CD14-positive monocyte (primary cell): Measurements from ENCODE around the gene PXMP4. TPM values are rescaled to one million over a fixed set of nuclear protein-coding genes. Genes with fewer than 3 reads are reported as not detected.

ENCODE experiments used
- DNase-seq, 3 donors: peaks; one replicate each; pipeline ENCODE4 v3.0.0-alpha.2; 2011 to 2022
- H2AFZ ChIP-seq: 2 replicates; pipeline ENCODE4 v1.6.0; 2012; ENCODE audit warnings: mild to moderate bottlenecking, low read depth, low read length, inconsistent platforms; ENCODE audit not compliant: insufficient read depth, poor library complexity, severe bottlenecking
- H3K27ac ChIP-seq, 2 donors: 1 replicate in 1 of 2; 2 replicates in 1 of 2; pipeline ENCODE4 v1.5.1; 2012 to 2013; ENCODE audit warnings: low read length in 2 of 2, control low read depth in 1 of 2, inconsistent platforms in 1 of 2, low read depth in 1 of 2, mild to moderate bottlenecking in 1 of 2
- H3K27me3 ChIP-seq, 2 donors: one replicate each; pipeline versions ENCODE4 v1.6.0 to v1.6.1; 2011 to 2013; ENCODE audit warnings: low read length in 2 of 2; ENCODE audit not compliant: control insufficient read depth in 2 of 2, insufficient read depth in 2 of 2
- H3K36me3 ChIP-seq, 2 donors: replicated peaks in 1 of 2; 1 replicate in 1 of 2; 2 replicates in 1 of 2; pipeline versions ENCODE4 v1.5.1 to v1.6.1; 2012 to 2013; ENCODE audit warnings: low read length in 2 of 2, control low read depth in 1 of 2, inconsistent platforms in 1 of 2, mild to moderate bottlenecking in 1 of 2; ENCODE audit not compliant: insufficient read depth in 2 of 2, control insufficient read depth in 1 of 2
- H3K4me1 ChIP-seq, 2 donors: 1 replicate in 1 of 2; 2 replicates in 1 of 2; pipeline versions ENCODE4 v1.5.1 to v1.6.1; 2012 to 2013; ENCODE audit warnings: low read length in 2 of 2, control low read depth in 1 of 2, inconsistent platforms in 1 of 2, mild to moderate bottlenecking in 1 of 2, moderate library complexity in 1 of 2; ENCODE audit not compliant: insufficient read depth in 2 of 2, control insufficient read depth in 1 of 2
- H3K4me2 ChIP-seq: replicated peaks from 2 replicates; pipeline ENCODE3; 2012; ENCODE audit warnings: low read length, moderate library complexity, mild to moderate bottlenecking; ENCODE audit not compliant: poor library complexity, severe bottlenecking; ENCODE audit errors: extremely low read depth
- H3K4me3 ChIP-seq, 3 experiments: fragments of 200-600 bp in 1 of 3; sonication (generic) in 1 of 3; replicated peaks in 1 of 3; 1 replicate in 2 of 3; 2 replicates in 1 of 3; pipeline ENCODE4 v1.5.1; 2011 to 2013; ENCODE audit warnings: low read length in 3 of 3, mild to moderate bottlenecking in 3 of 3, control low read depth in 2 of 3, low read depth in 2 of 3, inconsistent platforms in 1 of 3, moderate library complexity in 1 of 3
- H3K79me2 ChIP-seq: 2 replicates; pipeline ENCODE4 v1.6.0; 2012; ENCODE audit warnings: mild to moderate bottlenecking, control low read depth, inconsistent platforms, low read length, moderate library complexity; ENCODE audit not compliant: insufficient read depth
- H3K9ac ChIP-seq: 2 replicates; pipeline ENCODE4 v1.6.0; 2017; ENCODE audit warnings: low read length, mild to moderate bottlenecking; ENCODE audit not compliant: insufficient read depth, poor library complexity, severe bottlenecking
- H3K9me3 ChIP-seq, 2 donors: replicated peaks in 1 of 2; 1 replicate in 1 of 2; 2 replicates in 1 of 2; pipeline versions ENCODE4 v1.5.1 to v1.6.1; 2012 to 2013; ENCODE audit warnings: low read length in 2 of 2, control low read depth in 1 of 2; ENCODE audit not compliant: control insufficient read depth in 1 of 2, insufficient read depth in 1 of 2
- H4K20me1 ChIP-seq: 2 replicates; pipeline ENCODE4 v1.6.0; 2012; ENCODE audit warnings: mild to moderate bottlenecking, low read length, control low read depth, moderate library complexity; ENCODE audit not compliant: insufficient read depth
- H3K27ac Mint-ChIP-seq, 7 donors: one replicate each; pipeline ENCODE4 v1.8.0; 2020; ENCODE audit warnings: mild to moderate bottlenecking in 7 of 7, mixed read lengths in 7 of 7, moderate library complexity in 6 of 7, inconsistent platforms in 2 of 7
- H3K27me3 Mint-ChIP-seq, 3 donors: one replicate each; pipeline ENCODE4 v1.8.0; 2021 to 2022; ENCODE audit warnings: low read depth in 3 of 3, mild to moderate bottlenecking in 3 of 3, mixed read lengths in 3 of 3, moderate library complexity in 3 of 3, inconsistent platforms in 1 of 3
- H3K36me3 Mint-ChIP-seq, 2 donors: one replicate each; pipeline ENCODE4 v1.8.0; 2020; ENCODE audit warnings: mixed read lengths in 2 of 2, inconsistent platforms in 1 of 2, mild to moderate bottlenecking in 1 of 2
- H3K4me1 Mint-ChIP-seq: one replicate; pipeline ENCODE4 v1.8.0; 2020; ENCODE audit warnings: mild to moderate bottlenecking, mixed read lengths
- H3K4me3 Mint-ChIP-seq, 2 donors: one replicate each; pipeline ENCODE4 v1.8.0; 2020; ENCODE audit warnings: mild to moderate bottlenecking in 2 of 2, mixed read lengths in 2 of 2, moderate library complexity in 1 of 2
- H3K9me3 Mint-ChIP-seq, 7 donors: one replicate each; pipeline ENCODE4 v1.8.0; 2020 to 2022; ENCODE audit warnings: mixed read lengths in 7 of 7, mild to moderate bottlenecking in 6 of 7, moderate library complexity in 6 of 7, inconsistent platforms in 2 of 7
- WGBS: methylation state at CpG from one replicate; pipeline ENCODE4 v1.1.5; 2013; ENCODE audit warnings: missing lambda C conversion rate; ENCODE audit not compliant: insufficient coverage; 5-methylcytosine and 5-hydroxymethylcytosine counted together
- intact Hi-C, 2 donors: fragments of 100-400 bp; cut with micrococcal nuclease; formaldehyde crosslinking; loops; one replicate each; pipeline versions ENCODE4 v1.15.0 to v1.15.1; 2023
- polyA plus RNA-seq, 3 donors: library from polyadenylated mRNA; depleted of rRNA in 1 of 3; unstranded in 2 of 3; stranded (reverse) in 1 of 3; fragments of 300-500 nt in 2 of 3; fragments of >200 nt in 1 of 3; fragmentation: Illumina TruSeq in 2 of 3; gene quantifications; 1 replicate in 2 of 3; 2 replicates in 1 of 3; pipeline ENCODE4 v1.2.3, GENCODE V29; 2012 to 2021
- TF ChIP-seq, protein P1 (sequence below): fragments of 200-600 bp; IDR thresholded peaks from one replicate; pipeline ENCODE4 v1.8.0; 2022; ENCODE audit warnings: antibody characterized with exemption, mild to moderate bottlenecking

Gene PXMP4
- polyA plus RNA-seq, 3 donors: 4.9 to 11.4 (median 9.0) TPM

DNA sequence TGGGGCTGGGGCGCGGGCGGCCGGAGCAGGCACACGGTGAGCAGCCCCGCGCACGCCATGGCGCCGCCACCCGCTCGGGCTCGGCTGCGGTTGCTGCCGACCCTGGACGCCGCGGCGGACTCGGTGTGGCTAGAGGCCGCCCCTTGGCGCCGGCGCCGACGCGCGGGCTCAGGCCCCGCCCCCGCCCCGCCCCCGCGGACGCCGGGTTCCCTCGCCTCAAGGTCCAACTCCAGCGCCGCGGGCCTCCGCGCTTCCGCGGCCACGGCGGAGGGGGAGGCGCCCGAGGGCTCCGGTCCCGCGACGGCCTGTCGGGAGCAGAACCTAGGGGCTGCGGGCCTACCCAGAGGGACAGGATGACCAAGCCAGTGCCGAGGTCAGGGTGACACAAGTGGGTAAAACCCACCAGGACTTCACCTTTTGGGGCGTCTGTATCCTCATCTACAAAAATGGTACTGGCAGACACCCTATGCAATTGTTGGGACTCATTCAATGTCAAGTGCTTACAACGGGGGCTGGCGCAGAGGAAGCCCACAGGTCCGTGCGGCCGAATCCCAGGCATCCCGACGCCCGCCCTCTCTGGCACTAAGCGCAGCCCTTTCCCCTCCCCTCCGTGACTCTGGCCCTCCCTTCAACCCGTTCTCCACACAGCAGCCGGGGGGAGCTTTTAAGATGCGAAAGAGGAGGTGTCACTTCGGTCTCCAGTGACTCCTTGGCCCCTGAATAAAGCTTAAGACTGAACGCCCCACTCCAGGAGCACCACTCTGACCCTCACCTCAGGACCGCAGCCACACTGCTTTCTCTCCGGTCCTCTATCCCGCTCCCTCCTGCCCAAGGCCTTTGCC is 45.6 kb downstream of the PXMP4 start, which contains the start of gene NECAB3:
Gene NECAB3 (minus strand): TSS at position 135 of the 842 bp plus-strand sequence. CDS start 76 bp downstream, at position 59.
- Histone ChIP-seq H4K20me1 (no peaks in the 10 kb centered on the region), H3K4me1 (peaks cover 14 to 19% of the 10 kb centered on the region in 2 donors), H3K4me3 (peak within 1 kb of the TSS; percentile 56 to 74 (median 57)), H3K4me2 (peak within 1 kb of the TSS; percentile 76), H2AFZ (peak within 1 kb of the TSS; percentile 87), H3K27me3 (no peaks in the 10 kb centered on the region), H3K27ac (peak within 1 kb of the TSS in 1 of 2 donors; percentile 49), H3K36me3 (no peaks in the 10 kb centered on the region), H3K79me2 (no peaks in the 10 kb centered on the region), H3K9ac (peak within 1 kb of the TSS; percentile 57), H3K9me3 (no peaks in the 10 kb centered on the region)
- H3K27ac Mint-ChIP-seq: peak within 1 kb of the TSS; percentile 39 to 91 (median 77)
- intact Hi-C loops: loop anchor here in 1 of 2 donors (5.0 kb wide), 1 partner anchor 232 kb away; the partner anchor contains the start of gene SNTA1
- peak in 2 of 3 donors; percentile 53 to 65 for DNase-seq
- peaks cover 7 to 23% of the 10 kb centered on the region in 2 donors for H3K36me3 Mint-ChIP-seq
- peak within 1 kb of the TSS; percentile 91 to 97 for H3K4me3 Mint-ChIP-seq
- no peaks in the 10 kb centered on the region for H3K9me3 Mint-ChIP-seq
- 5% methylated on average over 65 of the region's 73 CpGs for WGBS
- H3K4me1 Mint-ChIP-seq: peaks cover 17% of the 10 kb centered on the region
- TF ChIP-seq, protein P1, sequence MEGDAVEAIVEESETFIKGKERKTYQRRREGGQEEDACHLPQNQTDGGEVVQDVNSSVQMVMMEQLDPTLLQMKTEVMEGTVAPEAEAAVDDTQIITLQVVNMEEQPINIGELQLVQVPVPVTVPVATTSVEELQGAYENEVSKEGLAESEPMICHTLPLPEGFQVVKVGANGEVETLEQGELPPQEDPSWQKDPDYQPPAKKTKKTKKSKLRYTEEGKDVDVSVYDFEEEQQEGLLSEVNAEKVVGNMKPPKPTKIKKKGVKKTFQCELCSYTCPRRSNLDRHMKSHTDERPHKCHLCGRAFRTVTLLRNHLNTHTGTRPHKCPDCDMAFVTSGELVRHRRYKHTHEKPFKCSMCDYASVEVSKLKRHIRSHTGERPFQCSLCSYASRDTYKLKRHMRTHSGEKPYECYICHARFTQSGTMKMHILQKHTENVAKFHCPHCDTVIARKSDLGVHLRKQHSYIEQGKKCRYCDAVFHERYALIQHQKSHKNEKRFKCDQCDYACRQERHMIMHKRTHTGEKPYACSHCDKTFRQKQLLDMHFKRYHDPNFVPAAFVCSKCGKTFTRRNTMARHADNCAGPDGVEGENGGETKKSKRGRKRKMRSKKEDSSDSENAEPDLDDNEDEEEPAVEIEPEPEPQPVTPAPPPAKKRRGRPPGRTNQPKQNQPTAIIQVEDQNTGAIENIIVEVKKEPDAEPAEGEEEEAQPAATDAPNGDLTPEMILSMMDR: no peak
- peaks cover 2 to 8% (median 3%) of the 10 kb centered on the region in 3 donors for H3K27me3 Mint-ChIP-seq

DNA sequence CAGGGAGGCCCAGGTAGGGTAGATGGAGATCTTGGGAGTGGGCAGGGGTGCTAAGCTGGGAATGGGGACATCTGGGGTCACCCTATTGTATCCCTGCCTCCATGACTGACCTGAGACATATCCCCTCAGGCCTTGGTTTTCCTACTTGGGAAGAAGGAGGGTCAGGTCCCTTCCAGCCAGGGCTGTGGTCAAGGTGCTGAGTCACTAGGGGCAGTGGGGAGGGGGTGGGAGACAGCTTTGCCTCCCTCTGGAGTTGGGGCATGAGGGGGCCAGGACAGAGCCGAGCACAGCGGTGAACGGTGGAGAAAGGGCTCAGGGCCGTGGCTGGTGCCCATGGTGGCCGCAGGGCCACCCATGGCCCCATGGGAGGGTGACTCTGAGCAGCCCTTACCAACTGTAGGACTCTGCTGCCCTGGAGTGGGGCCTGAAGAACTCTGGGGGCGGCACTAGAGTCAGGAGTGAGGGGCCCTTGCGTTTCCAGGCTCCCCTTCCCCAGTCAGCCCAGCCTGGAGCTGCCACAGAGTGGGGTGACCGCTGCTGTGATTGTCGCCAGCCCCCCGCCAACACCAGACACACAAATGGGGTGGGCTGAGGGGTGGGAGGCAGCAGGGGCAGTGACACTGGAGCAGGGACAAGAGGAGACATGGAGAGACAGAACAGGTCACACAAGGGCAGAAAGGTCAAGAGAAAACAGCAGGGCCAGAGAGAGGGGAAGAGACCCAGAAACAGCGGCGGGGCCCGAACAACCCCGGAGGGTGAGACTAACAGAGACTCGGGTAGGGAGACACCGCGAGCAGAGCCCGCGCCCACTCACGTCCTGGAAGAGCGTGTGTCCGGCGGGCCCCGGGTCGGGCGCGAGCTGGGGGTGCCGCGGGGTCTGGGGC is 46.5 kb downstream of the PXMP4 start:
- H3K36me3 Mint-ChIP-seq: peaks cover 5 to 25% of the 10 kb centered on the region in 2 donors
- Histone ChIP-seq H3K4me3 (peak overlapping the region; percentile 42 to 74 (median 55)), H3K9ac (peak overlapping the region; percentile 57), H2AFZ (peak overlapping the region; percentile 87), H3K79me2 (no peaks in the 10 kb centered on the region), H3K27ac (no peak overlapping the region), H3K4me2 (peak overlapping the region; percentile 76), H3K4me1 (peaks cover 14 to 20% of the 10 kb centered on the region in 2 donors), H3K27me3 (no peaks in the 10 kb centered on the region), H3K9me3 (no peaks in the 10 kb centered on the region), H4K20me1 (peaks cover 2% of the 10 kb centered on the region), H3K36me3 (no peaks in the 10 kb centered on the region)
- TF ChIP-seq, protein P1: no peak
- H3K27me3 Mint-ChIP-seq: peaks cover 2 to 8% (median 3%) of the 10 kb centered on the region in 3 donors
- intact Hi-C loops: loop anchor here in 1 of 2 donors (5.0 kb wide), 1 partner anchor 231 kb away; the partner anchor contains the start of gene SNTA1
- DNase-seq: no peak
- H3K4me1 Mint-ChIP-seq: peaks cover 17% of the 10 kb centered on the region
- H3K27ac Mint-ChIP-seq: peak overlapping the region; percentile 27 to 91 (median 77)
- H3K4me3 Mint-ChIP-seq: peak overlapping the region; percentile 91 to 97
- H3K9me3 Mint-ChIP-seq: no peaks in the 10 kb centered on the region
- WGBS: 21% methylated on average over 24 of the region's 29 CpGs
